NK-92 (cell line): Measurements from ENCODE around the gene UMAD1.

Source experiments
- DNase-seq: peaks from one replicate; lab custom pipeline; 2025; ENCODE audit not compliant: unreplicated experiment; lab: John Stamatoyannopoulos, UW

The UMAD1 gene

GRCh38 chr7:7688310-7688709 lies 47.8 kb downstream of the UMAD1 start:
- DNase-seq: no peak

GRCh38 chr7:7688956-7689355 lies 48.4 kb downstream of the UMAD1 start:
- DNase-seq: no peak

DNA sequence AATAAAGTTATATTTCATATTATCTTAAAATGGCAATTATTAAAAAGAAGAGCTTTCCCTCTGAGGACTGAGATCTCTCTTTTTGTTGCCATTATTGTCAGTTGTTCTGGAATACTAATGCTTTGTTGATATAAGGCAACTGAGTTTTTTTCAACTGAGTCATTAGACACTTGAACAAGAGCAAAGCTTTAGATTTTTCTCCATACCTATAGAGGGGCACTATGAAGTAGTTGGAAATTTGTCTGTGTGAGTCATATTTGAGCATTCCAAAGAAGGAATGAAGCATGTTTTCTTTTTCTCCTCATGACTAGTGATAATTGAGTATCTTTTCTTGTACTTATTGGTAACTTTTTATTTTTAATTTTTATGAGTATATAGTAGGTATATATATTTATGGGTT lies 53.3 kb downstream of the UMAD1 start:
- DNase-seq: no peak

DNA sequence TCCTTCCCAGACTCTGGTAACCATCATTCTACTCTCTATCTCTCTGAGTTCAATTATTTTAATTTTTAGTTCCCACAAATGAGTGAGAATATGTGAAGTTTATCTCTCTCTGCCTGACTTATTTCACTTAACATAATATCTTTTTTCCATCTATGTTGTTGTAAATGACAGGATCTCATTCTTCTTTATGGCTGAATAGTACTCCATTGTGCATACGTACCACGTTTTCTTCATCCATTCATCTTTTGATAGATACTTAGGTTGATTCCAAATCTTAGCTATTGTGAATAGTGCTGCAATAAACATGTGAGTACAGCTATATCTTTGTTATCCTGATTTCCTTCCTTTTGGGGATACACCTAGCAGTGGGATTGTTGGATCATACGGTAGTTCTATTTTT lies 54.0 kb downstream of the UMAD1 start:
- no peak for DNase-seq

DNA sequence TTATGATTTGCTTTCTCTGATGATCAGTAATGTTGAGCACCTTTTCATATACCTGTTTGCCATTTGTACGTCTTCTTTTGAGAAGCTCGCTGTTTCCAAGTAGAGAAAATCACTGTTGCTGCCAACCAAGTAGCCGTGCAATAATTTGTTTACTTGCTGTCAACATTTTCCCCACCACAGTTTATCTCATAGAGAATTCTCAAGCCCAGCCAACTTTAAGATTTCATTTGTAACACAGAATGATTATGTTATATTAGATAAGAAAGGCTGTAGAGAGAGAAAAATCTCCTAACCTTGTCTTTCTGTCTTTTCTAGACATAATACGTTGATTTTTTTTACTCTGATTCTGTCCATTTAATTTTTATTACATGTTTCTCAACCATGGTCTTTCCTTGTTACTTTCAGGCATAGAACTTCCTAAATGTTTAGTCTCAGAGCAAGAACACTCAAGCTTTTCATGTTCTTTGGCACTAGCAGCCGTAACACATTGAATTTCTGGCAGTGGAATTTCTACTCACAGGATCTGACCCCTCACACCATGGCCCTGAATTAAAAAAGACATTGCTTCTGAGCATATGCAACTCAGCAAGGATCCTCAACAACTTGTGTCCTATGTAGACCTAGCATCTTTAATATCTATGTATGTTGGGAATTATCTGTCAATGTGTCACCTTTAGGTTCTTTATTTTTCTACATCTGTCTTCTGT lies 54.7 kb downstream of the UMAD1 start:
- DNase-seq: no peak

DNA sequence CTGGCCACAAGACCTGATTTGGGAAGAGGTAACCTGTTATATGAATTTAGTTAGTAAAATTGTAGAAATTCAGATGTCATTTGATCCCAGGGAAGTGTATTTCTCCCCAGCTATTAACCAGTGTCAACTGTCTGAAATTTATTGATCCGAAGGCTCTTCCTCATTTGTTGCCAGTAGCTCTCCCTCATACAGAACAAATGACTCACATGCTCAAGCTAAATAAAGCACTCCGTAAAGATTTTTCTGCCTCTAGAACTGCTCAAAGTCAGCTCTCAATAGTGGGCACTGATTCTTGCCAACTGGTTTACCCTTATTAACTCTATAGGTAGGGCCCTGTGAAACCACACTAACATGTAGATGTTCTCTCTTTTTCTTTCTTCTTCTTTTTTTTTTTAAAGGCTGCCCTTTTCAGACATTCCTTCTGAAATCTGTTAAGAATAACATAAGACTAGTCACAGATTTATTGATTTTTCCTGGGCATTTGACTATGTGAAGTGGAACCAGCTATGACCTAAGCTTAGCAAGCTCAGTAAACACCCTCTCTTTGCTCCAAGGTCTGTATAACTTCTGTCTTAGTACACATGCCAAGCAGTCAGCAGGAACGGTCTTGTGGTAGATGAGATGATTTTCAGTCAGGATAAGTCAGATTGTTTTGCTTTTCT lies 56.0 kb downstream of the UMAD1 start:
- no peak for DNase-seq

DNA sequence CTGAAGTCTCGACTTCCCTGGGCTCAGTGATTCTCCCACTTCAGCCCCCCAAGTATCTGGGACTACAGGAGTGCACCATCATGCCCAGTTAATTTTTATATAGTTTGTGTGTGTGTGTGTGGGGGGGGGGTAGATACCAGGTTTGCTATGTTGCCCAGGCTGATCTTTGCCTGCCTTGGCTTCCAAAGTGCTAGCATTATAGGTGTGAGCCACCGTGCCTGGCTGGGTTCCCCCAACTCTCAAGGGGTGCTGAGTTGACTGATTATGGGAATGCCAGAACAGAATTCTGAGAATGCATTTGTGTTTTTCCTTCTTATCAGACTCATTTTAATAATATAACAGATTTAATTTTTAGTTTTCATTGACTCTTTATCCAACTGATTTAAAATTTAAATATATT lies 58.4 kb downstream of the UMAD1 start:
- DNase-seq: no peak

DNA sequence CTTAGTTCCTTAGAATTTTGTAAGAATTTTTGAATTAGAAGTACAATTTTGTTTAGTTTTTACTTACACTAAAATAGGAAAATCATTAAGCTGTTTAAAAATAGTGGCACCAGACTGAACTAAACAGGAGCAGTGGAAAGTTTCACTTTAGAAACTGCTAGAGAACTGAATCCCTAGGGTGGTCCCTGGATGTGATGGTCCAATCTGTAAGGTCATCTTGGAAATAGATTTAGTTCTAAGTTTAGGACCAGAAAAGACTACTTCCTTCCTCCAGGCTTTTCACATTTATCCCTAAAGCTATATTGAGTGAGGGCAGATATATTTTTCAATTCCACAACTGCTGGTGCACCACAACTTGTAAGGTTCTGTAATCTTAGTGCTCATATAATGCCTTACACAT lies 58.8 kb downstream of the UMAD1 start:
- DNase-seq: no peak

DNA sequence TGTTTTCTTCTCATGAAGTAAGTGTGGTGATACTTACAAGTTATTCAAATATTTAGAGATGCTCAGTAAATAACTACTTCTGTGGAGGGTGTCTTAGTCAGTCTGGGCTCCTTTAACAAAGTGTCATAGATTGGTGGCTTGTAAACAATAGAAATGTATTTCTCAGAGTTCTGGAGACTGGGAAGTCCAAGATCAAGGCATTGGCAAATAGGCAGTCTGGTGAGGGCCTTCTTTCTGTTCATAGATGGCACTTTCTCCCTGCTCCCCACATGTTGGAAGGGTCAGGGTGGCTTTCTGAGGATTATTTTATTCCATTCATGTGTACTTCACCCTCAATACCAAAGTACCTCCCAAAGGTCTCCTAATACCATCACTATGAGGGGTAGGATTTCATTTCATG lies 59.4 kb downstream of the UMAD1 start:
- no peak for DNase-seq

GRCh38 chr7:7701527-7701926 lies 61.0 kb downstream of the UMAD1 start:
- DNase-seq: no peak

DNA sequence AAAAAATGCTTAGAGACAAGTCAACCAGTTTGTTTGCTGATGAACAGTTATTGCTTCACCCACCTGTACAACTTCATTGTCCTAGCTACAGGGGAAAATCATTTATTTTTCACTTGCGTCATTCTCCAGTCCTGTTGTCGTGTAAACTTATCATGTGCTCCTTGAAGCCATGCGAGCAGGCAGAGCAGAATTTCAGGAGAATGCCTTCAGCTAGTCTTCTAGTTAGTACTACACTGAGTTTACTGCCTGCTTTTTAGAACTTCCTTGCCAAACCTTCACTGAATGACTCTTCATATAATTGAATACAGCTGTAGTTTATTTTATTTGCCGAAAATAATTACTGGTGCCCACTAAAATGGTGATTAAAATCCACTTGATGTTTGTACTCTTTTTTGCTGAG lies 62.3 kb downstream of the UMAD1 start:
- no peak for DNase-seq

DNA sequence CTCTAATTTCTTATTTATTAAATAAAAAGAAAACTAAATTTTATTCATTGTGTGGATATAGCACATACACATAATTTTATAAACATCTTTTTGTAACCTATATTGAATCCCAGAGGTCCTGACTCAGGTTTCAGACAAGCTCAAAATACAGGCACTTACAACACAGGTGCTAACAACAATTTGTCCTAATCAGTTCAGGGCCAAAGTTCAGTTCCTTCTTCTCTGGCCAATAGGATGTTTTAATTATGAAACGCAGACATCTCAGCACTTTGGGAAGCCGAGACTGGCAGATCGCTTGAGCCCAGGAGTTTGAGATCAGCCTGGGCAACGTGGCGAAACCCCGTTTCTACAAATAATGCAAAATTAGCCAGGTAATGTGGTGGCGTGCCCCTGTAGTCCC lies 62.9 kb downstream of the UMAD1 start:
- no peak for DNase-seq

DNA sequence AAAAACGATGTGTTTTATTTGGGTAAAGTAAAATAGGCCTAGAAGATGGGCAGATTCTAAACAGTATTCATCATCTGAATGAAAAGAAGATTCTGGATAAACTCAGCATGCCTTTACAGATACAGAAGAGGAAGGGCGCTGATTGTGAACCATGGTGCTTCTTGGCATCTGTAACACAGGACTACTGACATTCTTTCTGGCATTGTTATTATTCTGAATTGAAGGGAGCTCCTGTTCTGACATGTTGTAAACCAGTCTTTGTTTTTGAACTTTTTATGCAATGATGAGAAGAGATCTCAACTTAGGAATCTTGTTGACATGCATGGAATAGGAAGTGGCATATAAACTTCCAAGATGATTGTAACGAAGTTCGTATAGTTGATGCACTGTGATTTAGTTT lies 64.3 kb downstream of the UMAD1 start:
- DNase-seq: no peak

GRCh38 chr7:7705318-7705717 lies 64.8 kb downstream of the UMAD1 start:
- no peak for DNase-seq

DNA sequence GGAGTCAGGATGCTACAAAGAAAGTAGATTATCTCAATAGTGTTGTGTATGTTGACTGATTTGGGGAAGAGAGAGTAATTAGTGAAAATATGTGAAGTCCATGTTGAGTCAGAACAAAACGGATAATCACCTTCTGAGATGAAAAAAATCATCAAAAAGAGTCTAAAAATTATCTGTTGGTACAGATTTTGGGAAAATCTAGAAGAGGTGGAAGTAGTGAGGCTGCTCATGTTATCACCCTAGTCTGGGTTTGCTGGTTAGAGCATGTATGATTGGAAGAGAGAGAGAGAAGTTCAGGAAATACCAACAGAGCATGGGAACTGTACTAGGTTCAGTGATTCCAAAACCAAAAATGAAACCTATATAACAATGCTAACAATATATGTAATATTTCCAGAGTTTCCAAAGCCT lies 65.6 kb downstream of the UMAD1 start:
- no peak for DNase-seq

GRCh38 chr7:7706556-7707172 lies 66.1 kb downstream of the UMAD1 start:
- DNase-seq: no peak

GRCh38 chr7:7707246-7707645 lies 66.7 kb downstream of the UMAD1 start:
- DNase-seq: no peak

- no peak for DNase-seq
These were observed 67.3 kb downstream of the UMAD1 start for GRCh38 chr7:7707806-7708205.

GRCh38 chr7:7709291-7709690 lies 68.7 kb downstream of the UMAD1 start:
- DNase-seq: no peak

DNA sequence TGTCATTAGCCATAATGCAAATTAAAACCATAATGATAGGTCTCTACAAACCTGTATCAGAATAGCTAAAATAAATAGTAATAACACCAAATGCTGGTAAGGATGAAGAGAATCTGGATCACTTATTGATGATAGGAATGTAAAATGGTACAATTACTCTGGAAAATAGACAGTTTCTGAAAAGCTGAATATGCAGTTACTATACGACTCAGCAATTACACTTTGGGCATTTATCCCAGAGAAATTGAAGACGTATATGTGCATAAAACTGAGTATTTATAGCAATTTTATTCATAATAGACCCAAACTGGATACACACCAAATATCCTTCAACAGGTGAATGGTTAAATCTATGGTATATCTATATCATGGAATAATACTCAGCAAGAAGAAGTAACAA lies 69.9 kb downstream of the UMAD1 start:
- DNase-seq: no peak

DNA sequence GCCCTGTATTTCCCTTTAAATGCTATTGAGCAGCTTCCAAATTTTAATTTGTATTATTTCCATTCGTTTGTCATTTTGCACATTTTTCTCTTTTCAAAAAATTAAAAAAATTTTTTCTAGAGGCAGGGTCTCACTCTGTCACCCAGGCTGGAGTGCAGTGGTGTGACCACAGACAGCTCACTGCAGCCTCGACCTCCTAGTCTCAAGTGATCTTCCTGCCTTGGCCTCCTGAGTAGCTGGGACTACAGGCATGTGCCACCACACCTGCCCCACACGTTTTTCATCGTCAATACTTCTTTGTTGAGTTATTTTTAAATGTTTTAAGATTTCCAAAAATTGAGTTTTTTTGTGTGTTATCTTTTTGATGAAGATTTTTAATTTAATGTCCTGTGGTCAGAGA lies 73.2 kb downstream of the UMAD1 start:
- DNase-seq: no peak

DNA sequence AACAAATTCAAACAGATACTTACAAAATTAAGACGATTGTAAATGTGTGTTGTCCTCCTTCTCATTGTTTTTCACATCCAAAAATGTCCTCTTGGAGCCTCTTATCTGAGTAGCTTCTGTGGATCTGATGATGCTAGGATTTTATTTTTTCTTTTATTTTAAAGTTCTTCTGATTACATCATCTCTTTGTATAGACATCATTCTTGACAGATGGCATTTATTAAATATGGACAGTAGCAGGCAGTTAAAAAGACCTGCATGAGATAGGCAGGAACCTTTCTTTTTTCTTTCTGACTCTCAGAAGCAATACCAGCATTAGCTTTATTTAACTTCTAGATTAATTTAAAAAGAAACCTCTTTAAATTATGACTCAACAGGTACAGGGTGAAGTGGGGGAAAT lies 77.9 kb downstream of the UMAD1 start, which contains the start of gene RPA3:
RPA3 (minus strand) TSS at position 116 of the 400 bp plus-strand sequence. CDS start 78,189 bp downstream, outside the sequence.
- DNase-seq: no peak
